ENCODE data around the gene THAP12.

THAP12 gene

GRCh38 chr11:76376746-76377558 lies 4.0 kb downstream of the THAP12 start:
- no peak for DNase-seq

- no peak for DNase-seq
Observed at GRCh38 chr11:76371170-76371569, 9.8 kb downstream of the THAP12 start.

DNA sequence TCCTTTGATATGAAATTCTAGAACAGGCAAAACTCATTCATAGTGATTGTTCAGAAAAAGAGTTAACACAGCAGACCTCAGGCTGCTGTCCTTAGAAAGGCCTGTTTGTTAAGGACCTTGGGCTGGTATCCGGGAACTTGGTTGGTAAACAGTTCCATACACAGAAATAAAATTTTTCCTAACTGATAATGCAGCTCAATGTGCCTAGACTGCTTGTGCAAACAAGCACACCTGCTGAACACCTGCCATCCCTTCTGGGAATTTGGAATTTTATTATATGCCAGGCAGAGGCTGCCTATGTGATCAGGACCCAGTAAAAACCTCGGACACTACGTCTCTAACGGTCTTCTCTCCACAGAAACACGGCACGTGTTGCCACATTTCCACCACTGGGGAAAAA lies 11.5 kb downstream of the THAP12 start:
- no peak for DNase-seq

GRCh38 chr11:76368490-76368889 lies 12.4 kb downstream of the THAP12 start:
- no peak for DNase-seq

DNA sequence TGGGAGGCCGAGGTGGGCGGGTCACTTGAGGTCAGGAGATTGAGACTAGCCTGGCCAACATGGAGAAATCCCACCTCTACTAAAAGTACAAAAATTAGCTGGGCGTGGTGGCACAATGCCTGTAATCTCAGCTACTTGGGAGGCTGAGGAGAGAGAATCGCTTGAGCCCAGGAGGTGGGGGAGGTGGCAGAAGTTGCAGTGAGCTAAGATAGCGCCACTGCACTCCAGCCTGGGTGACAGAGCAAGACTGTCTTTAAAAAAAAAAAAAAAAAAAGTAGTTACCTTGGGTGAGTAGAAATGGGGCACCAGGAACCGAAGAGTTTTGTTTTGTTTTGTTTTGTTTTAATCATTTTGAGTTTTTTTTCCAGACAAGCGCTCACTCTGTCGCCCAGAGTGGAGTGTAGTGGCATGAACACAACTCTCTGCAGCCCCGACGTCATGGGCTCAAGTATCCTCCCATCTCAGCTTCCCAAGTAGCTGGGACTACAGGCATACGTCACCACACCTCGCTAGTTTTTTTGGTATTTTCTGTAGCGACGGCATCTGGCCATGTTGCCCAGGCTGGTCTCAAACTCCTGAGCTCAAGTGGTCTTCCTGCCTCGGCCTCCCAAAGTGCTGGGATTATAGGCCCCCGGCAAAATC lies 15.8 kb downstream of the THAP12 start:
- DNase-seq: no peak

DNA sequence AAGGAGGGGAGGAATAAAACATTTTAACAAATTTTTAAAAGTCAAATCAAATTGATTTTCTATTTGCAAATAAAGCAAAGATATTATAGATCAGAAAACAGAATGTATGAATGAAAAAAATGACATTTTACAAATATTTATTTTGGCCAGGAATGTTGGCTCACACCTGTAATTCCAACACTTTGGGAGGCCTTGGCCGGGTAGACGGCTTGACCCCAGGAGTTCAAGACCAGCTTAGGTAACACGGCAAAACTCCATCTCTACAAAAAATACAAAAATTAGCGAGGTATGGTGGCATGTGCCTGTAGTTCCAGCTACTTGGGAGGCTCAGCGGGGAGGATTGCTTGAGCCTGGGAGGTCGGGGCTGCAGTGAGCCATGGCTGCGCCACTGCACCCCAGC lies 18.2 kb downstream of the THAP12 start:
- DNase-seq: no peak

DNA sequence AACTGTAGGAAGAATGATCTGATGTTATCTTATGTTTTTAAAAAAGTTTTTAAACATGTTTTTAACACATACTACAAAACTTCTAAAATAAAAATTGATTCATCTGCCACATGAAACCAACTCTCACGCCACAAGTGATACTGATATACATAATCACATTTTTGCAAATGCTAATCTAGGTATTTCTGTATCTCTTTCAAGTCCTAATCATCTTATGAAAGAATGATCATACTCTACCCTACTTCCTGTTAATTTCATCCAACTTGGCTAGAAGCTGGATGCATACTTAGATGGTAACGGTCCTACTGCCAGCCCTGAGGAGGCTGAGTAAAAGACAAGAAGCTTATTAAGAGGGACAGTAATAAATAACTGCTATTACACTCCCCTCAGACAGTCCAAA lies 19.2 kb downstream of the THAP12 start:
- no peak for DNase-seq

GRCh38 chr11:76361374-76361773 lies 19.6 kb downstream of the THAP12 start:
- DNase-seq: no peak

DNA sequence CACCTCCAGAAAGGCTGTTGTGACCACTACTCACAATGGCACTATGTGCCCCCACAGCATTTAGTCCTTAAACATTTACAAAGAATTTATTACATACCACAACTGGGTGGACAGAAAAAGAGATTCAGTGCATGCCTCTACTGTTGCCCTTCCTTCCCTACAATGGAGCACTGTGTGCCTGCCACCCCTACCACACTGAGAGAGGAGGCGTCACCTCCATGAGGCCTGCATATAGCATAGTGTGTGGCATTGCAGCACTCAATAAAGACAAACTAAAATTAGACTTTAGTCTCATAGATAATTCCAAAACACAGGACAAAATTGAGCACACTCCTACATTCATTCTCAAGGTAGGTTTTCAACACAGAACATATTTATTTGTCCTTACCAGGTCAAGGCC lies 25.8 kb downstream of the THAP12 start:
- no peak for DNase-seq

DNA sequence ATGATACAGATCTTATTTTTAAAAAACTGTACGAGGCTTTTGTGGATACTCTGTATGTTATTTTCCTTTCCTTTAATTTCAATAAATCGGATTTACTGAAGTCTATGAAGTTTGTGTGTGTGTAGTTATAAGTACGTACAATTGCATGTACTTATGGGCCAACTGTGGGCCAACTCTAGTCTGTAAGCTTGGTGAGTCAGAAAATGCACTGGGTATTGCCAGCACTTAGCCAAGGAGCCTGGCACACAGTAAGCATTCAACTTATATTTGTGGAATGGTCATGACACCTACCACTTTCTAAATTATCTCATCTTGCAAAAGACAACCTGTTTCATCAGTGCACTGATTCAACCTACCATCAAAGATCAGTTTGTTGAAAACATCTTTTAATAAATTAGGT lies 32.6 kb downstream of the THAP12 start:
- no peak for DNase-seq

DNA sequence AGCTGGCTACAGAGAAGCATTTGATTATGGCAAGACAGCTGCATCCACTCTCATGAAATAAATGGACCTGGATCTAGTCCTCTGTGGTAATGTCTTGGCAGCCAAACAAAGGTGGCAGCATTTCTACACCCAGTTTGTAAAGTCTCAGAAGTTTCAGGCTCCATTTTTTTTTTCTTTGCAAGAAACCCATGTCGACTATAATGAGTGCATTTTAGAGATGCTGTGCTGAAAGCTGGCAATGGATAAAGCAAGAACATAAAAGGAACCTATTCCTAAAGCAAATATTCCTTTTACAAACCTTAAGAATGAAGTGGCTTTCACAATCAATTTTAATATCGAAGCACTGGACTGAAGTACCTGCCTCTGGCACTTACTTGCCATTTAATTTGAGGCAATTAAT lies 33.5 kb downstream of the THAP12 start:
- no peak for DNase-seq

GRCh38 chr11:76339221-76339620 lies 41.7 kb downstream of the THAP12 start:
- peak; percentile 12 to 13 for DNase-seq

DNA sequence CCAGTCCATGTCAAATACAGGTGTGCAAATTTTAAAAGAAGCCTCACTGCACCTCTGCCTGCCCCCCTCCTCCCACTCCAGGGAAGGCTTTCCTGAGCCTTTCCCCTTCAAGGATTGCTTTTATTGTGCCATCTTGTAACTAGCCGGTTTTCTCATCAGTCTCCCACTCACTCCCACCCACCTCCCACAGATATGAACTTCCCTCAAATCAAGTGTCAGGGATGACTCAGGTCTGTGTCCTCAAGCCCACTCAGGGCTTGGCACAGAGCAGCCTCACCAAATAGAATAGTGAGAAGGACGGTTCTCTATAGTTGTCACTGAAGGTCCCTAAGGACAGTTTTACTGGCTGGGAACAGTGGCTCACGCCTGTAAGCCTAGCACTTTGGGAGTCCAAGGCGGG lies 43.0 kb downstream of the THAP12 start:
- DNase-seq: no peak

DNA sequence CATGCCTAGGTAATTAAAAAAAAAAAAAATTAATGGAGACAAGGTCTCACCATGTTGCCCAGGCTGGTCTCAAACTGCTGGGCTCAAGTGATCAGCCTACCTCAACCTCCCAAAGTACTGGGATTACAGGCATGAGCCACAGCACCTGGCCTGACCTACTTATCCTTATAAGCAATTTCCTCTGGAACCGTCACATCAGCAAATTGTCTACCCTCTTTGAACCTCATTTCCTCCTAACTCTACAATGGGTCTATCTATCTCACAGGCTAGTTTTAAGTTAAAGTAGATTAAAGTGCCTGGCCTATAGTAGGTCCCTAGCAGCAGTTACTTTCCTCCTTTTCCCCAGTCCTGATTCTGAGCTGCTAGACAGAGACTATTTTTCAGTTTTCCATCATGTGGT lies 43.5 kb downstream of the THAP12 start:
- peak in 1 of 2 donors; percentile 7 for DNase-seq

- no peak for DNase-seq
Observed at GRCh38 chr11:76336597-76336996, 44.3 kb downstream of the THAP12 start.

GRCh38 chr11:76335842-76336241 lies 45.1 kb downstream of the THAP12 start:
- peak in 1 of 2 donors; percentile 32 for DNase-seq

- no peak for DNase-seq
Observed at GRCh38 chr11:76334826-76335389, 46.0 kb downstream of the THAP12 start.

GRCh38 chr11:76330651-76331050 lies 50.3 kb downstream of the THAP12 start:
- no peak for DNase-seq

DNA sequence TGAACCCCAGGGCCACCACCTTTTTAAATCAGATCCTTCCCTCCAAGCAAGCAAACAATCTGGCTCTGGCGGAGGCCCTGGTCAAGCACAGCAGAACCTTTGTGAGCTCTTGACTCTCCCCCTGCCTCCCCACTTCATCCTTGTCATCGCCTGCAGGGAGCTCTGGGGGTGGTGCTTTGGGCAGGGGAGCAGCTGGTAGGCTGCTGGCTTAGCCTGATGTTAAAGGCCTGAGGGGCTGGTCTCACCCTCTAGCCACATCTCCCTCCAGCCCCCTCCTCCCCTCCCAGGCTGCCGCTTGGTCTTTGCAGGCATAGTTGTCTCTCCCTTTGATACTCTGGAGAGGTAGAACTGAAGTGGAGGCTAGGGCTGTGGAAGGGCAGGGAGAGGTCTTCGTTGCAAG lies 50.9 kb downstream of the THAP12 start:
- DNase-seq: no peak

DNA sequence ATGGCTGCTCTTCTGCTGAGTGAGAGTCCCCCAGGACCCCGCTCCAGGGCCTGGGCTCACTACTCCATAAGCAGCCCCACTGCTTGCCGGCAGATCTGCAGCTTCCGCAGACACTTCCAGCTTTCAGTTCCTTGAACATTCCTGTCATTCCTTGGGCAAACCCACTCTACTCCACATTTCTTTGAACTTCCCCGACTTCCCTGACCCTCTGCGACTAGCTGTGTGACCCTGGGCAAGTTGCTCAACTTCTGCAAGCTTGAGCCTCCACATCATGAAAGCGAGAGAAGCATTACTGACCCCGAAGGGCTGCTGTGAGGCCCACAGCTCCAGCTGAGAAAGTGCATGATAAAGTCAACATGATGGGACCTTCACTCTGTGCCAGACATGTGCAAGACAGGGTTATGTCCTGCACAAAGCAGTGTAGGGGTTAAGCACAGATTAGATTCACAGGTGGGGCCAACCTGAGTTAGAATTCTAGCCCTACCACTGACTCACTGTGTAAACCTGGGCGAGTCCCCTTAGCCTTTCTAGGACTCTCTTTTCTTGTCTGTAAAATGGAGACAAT lies 51.8 kb downstream of the THAP12 start:
- no peak for DNase-seq

GRCh38 chr11:76327756-76328388 lies 53.1 kb downstream of the THAP12 start:
- no peak for DNase-seq

DNA sequence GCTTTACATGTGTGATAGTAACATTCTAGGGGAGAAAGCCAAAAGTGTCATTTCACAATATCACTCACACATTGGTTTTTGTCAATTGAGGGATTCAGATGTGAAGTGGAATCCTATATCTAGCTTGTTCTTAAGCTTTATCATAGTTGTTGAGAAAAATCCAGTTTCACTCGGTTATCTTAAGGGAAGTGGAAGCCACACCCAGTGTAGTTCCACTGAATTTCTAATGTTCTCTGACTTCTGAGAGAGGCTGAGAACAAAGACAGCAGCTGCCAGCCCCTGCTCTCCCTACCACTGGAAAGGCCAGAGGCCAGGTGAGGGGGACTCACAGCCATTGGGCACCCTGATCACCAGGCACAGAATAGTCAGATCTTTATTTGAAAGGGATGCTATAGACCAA lies 53.7 kb downstream of the THAP12 start:
- DNase-seq: no peak

DNA sequence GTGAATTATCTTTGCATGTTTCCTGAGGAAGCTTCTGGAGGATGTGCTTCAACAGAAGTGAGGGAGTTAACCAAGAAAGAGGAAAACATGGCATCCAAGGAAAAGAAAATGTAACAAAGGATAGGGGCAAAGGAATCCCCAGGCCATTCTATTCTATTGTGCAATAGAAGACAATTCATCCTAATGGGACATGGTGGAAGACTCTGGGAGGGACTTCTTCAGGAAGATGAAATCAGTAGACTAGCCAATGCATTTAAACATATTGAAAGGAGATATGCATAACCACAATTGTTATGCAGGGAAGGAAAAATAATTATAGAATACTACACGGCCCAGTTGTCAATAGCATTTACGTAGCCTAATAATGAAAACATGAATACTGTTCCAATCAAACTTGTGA lies 55.7 kb downstream of the THAP12 start:
- DNase-seq: no peak

DNA sequence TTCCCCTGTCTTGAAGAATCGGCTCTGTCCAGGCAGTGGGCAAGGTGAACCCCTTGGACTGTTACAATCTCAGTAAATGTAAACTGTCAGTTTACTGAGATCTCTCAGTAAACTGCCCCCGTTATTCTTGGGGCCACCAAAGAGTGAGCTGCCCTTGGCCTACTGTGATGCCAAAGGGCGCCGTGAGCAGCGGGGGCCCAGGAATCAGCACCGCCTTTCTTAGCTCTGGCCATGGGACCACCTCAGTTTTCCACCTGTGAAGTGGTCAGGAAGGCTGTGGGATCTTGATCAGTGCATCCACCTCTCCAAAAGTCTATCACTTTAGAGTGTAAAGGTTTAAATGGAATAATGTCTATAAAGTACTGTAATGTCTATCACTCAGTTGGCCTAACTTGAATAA lies 57.1 kb downstream of the THAP12 start:
- DNase-seq: no peak

Data from CD4-positive, alpha-beta T cell treated with Interferon alpha-2 for 1 hour (primary cell).